Endothelial cell of umbilical vein (primary cell): Measurements from ENCODE around the gene CDC5L. TPM values are rescaled to one million over a fixed set of nuclear protein-coding genes. Genes with fewer than 3 reads are reported as not detected.

Experiments
- Bru-seq: library from RNA; stranded (reverse); fragments of 400-500 nt; gene quantifications from one replicate; lab custom pipeline; 2021; lab: Mats Ljungman, UMichigan
- BruChase-seq, 2 experiments: library from RNA; stranded (reverse); fragments of 400-500 nt; gene quantifications; one replicate each; lab custom pipeline; 2021; lab: Mats Ljungman, UMichigan
- BruUV-seq: library from RNA; stranded (reverse); fragments of 400-500 nt; replicated peaks from 2 replicates; lab custom pipeline; 2021; lab: Mats Ljungman, UMichigan
- CTCF ChIA-PET: fragments of 300-600, 350-600 bp; sonication (Branson Sonifier 250); formaldehyde crosslinking; loops from one replicate; lab custom pipeline; 2021; ENCODE audit warnings: antibody characterized with exemption, inconsistent platforms; lab: Charles Lee
- POLR2A ChIA-PET: fragments of 300-600, 350-600 bp; sonication (Branson Sonifier 250); formaldehyde crosslinking; loops from one replicate; lab custom pipeline; 2021; ENCODE audit warnings: antibody characterized with exemption, inconsistent platforms; lab: Charles Lee
- DNase-seq: peaks from one replicate; pipeline ENCODE4 v3.0.0-alpha.2; 2011; ENCODE audit warnings: low read depth, low spot score
- FAIRE-seq: peaks from 2 replicates; lab custom pipeline; 2011; peaks lifted over from hg19 to GRCh38; lab: Jason Lieb, UNC
- H2AFZ ChIP-seq: 2 replicates; pipeline ENCODE4 v1.6.0; 2012; ENCODE audit warnings: low read depth, low read length, control low read depth, inconsistent platforms
- H3K27ac ChIP-seq: 2 replicates; pipeline ENCODE4 v1.5.1; 2011; ENCODE audit warnings: low read depth, mild to moderate bottlenecking, control low read depth, low read length, moderate library complexity; ENCODE audit not compliant: insufficient read depth
- H3K27me3 ChIP-seq, 2 experiments: 2 replicates each; pipeline versions ENCODE4 v1.6.0 to v1.6.1; 2011; ENCODE audit warnings: low read length in 2 of 2, mixed read lengths in 1 of 2; ENCODE audit not compliant: control insufficient read depth in 2 of 2, insufficient read depth in 2 of 2
- H3K36me3 ChIP-seq, 2 experiments: 2 replicates in 1 of 2; 3 replicates in 1 of 2; pipeline ENCODE4 v1.5.1; 2011; ENCODE audit warnings: low read length in 2 of 2, mild to moderate bottlenecking in 1 of 2, moderate library complexity in 1 of 2; ENCODE audit not compliant: control insufficient read depth in 2 of 2, insufficient read depth in 2 of 2; ENCODE audit errors: extremely low read depth in 1 of 2
- H3K4me1 ChIP-seq: 3 replicates; pipeline ENCODE4 v1.5.1; 2011; ENCODE audit warnings: mild to moderate bottlenecking, low read length; ENCODE audit not compliant: control insufficient read depth, insufficient read depth; ENCODE audit errors: extremely low read depth
- H3K4me2 ChIP-seq: 2 replicates; pipeline ENCODE4 v1.6.1; 2011; ENCODE audit warnings: low read length, control low read depth, mixed read lengths; ENCODE audit not compliant: insufficient read depth
- H3K4me3 ChIP-seq, 3 experiments: fragments of 200-600 bp in 1 of 3; sonication (generic), shearing (Covaris generic) in 1 of 3; replicated peaks in 1 of 3; 2 replicates each; pipeline ENCODE4 v1.5.1; 2011 to 2016; ENCODE audit warnings: control low read depth in 3 of 3, low read length in 3 of 3, mild to moderate bottlenecking in 2 of 3, inconsistent platforms in 1 of 3, low read depth in 1 of 3, moderate library complexity in 1 of 3; ENCODE audit not compliant: insufficient read depth in 1 of 3
- H3K79me2 ChIP-seq: 2 replicates; pipeline ENCODE4 v1.6.0; 2012; ENCODE audit warnings: low read length, inconsistent platforms; ENCODE audit not compliant: control insufficient read depth, insufficient read depth
- H3K9ac ChIP-seq: replicated peaks from 2 replicates; pipeline ENCODE3; 2011; ENCODE audit warnings: low read length, control low read depth; ENCODE audit not compliant: insufficient read depth; ENCODE audit errors: extremely low read depth
- H3K9me1 ChIP-seq: replicated peaks from 3 replicates; pipeline ENCODE4 v1.6.0; 2011; ENCODE audit warnings: mild to moderate bottlenecking, low read length; ENCODE audit not compliant: control insufficient read depth, insufficient read depth; ENCODE audit errors: extremely low read depth
- H3K9me3 ChIP-seq: replicated peaks from 2 replicates; pipeline ENCODE4 v1.5.1; 2012; ENCODE audit warnings: low read length, inconsistent platforms; ENCODE audit not compliant: control insufficient read depth, insufficient read depth
- H4K20me1 ChIP-seq: replicated peaks from 2 replicates; pipeline ENCODE3; 2011; ENCODE audit warnings: mild to moderate bottlenecking, low read length; ENCODE audit not compliant: control insufficient read depth, insufficient read depth; ENCODE audit errors: extremely low read depth
- CTCF ChIP-seq, 2 donors: IDR thresholded peaks; 1 replicate in 1 of 2; 2 replicates in 1 of 2; pipeline ENCODE4 v1.5.1; 2011; ENCODE audit warnings: low read length in 2 of 2, mild to moderate bottlenecking in 2 of 2, moderate library complexity in 2 of 2, control low read depth in 1 of 2, inconsistent platforms in 1 of 2, low read depth in 1 of 2; ENCODE audit not compliant: insufficient read depth in 1 of 2; ENCODE audit errors: extremely low read depth in 1 of 2
- EZH2 ChIP-seq: IDR thresholded peaks from 2 replicates; pipeline ENCODE4 v1.6.1; 2012; ENCODE audit warnings: borderline replicate concordance, low read depth, mild to moderate bottlenecking, moderate library complexity, low read length, inconsistent platforms; ENCODE audit not compliant: severe bottlenecking
- FOS ChIP-seq: IDR thresholded peaks from 2 replicates; pipeline ENCODE4 v1.6.1; 2011; ENCODE audit warnings: mild to moderate bottlenecking, low read length, moderate library complexity, borderline replicate concordance; ENCODE audit not compliant: insufficient read depth
- GATA2 ChIP-seq: IDR thresholded peaks from 2 replicates; pipeline ENCODE4 v1.7.0; 2011; ENCODE audit warnings: low read depth, mild to moderate bottlenecking, moderate library complexity, mixed read lengths, low read length; ENCODE audit not compliant: insufficient read length, insufficient read depth
- JUN ChIP-seq: IDR thresholded peaks from 2 replicates; pipeline ENCODE4 v1.6.1; 2011; ENCODE audit warnings: borderline replicate concordance, low read depth; ENCODE audit not compliant: insufficient read length, insufficient read depth
- MAX ChIP-seq: IDR thresholded peaks from 2 replicates; pipeline ENCODE4 v1.6.1; 2011; ENCODE audit not compliant: insufficient read depth, insufficient read length
- MYC ChIP-seq: IDR thresholded peaks from one replicate; pipeline ENCODE4 v1.6.1; 2011; ENCODE audit warnings: mild to moderate bottlenecking, low read depth, low read length
- POLR2A ChIP-seq: IDR thresholded peaks from 2 replicates; pipeline ENCODE4 v1.6.1; 2012; ENCODE audit warnings: low read depth, mild to moderate bottlenecking, control low read depth, low read length
- POLR2AphosphoS5 ChIP-seq: IDR thresholded peaks from 2 replicates; pipeline ENCODE4 v1.6.1; 2012; ENCODE audit warnings: low read depth, mild to moderate bottlenecking, control low read depth, low read length, moderate library complexity; ENCODE audit not compliant: insufficient read depth
- dilution Hi-C: fragments of 300-500 bp; cut with MboI; formaldehyde crosslinking; loops from one replicate; pipeline ENCODE4 v1.15.0; 2019; ENCODE audit warnings: low sequenced_read_pairs; ENCODE audit not compliant: extremely low pct_ligation_motif_present
- intact Hi-C: fragments of 100-400 bp; cut with micrococcal nuclease; formaldehyde crosslinking; loops from one replicate; pipeline ENCODE4 v1.10.0; 2022
- long read RNA-seq: library from polyadenylated mRNA; stranded (forward); transcript quantifications from one replicate; pipeline ENCODE4 v2.0.0, GENCODE V29; 2021
- polyA minus RNA-seq, 3 experiments: library from RNA; depleted of rRNA, polyadenylated mRNA; stranded (reverse); fragments of >200 nt; gene quantifications; 1 replicate in 1 of 3; 2 replicates in 2 of 3; pipeline ENCODE4 v1.2.3, GENCODE V29; 2011
- polyA plus RNA-seq, 4 experiments: library from polyadenylated mRNA; depleted of rRNA in 3 of 4; stranded (reverse) in 3 of 4; unstranded in 1 of 4; fragments of >200 nt; gene quantifications; 2 replicates each; pipeline versions ENCODE4 v1.2.1 to v1.2.3, GENCODE V29; 2011 to 2012; ENCODE audit warnings: missing spikeins in 1 of 4
- total RNA-seq: library from RNA; stranded (reverse); gene quantifications from 2 replicates; pipeline ENCODE4 v1.2.3, GENCODE V29; 2021

The CDC5L gene
- total RNA-seq = 23.5 and 24.6 TPM in 2 replicates
- polyA plus RNA-seq = 6.0 and 6.9 TPM in 2 replicates
- polyA plus RNA-seq (2011; cell fraction: cytosol; rRNA removed) = 10.4 and 10.6 TPM in 2 replicates
- polyA plus RNA-seq (2011; cell fraction: nucleus; rRNA removed) = 10.4 and 15.6 TPM in 2 replicates
- polyA plus RNA-seq (2012) = 12.1 and 16.9 TPM in 2 replicates
- 11.3 and 11.7 TPM in 2 replicates for polyA minus RNA-seq
- 18.5 TPM for polyA minus RNA-seq (2011; cell fraction: cytosol; rRNA and poly(A)+ RNA removed)
- polyA minus RNA-seq (2011; cell fraction: nucleus; rRNA and poly(A)+ RNA removed) = 11.6 and 15.8 TPM in 2 replicates
- Bru-seq, nascent RNA = percentile 88 among the genes with signal in this experiment
- BruChase-seq, experiment 1, labeled RNA remaining after a 6-hour chase = percentile 83 among the genes with signal in this experiment
- percentile 78 among the genes with signal in this experiment for BruChase-seq, experiment 2, labeled RNA remaining after a 2-hour chase
- long read RNA-seq, full-length matches to known transcripts = 102 of 117 reads
- long read RNA-seq, partial matches to known transcripts = 7 of 117 reads
- long read RNA-seq, other reads (novel, unspliced or antisense) = 8 of 117 reads

- POLR2A ChIA-PET = interaction anchor here (0.7 kb wide), 2 partner anchors 16 to 435 kb away, joined by 5 to 6 read pairs; no protein-coding TSS in a partner anchor
- dilution Hi-C loops (no loop called here), intact Hi-C loops (loop anchor here (1.0 to 2.0 kb wide), 2 partner anchors 119 to 123 kb away; partner anchors contain the start of gene NFKBIE)
- Histone ChIP-seq H3K9me3 (no peaks in the 10 kb centered on the region), H4K20me1 (no peaks in the 10 kb centered on the region), H3K36me3 (peaks cover 2% of the 10 kb centered on the region in 2 experiments), H2AFZ (peak within 1 kb of the TSS; percentile 55), H3K27me3 (no peaks in the 10 kb centered on the region), H3K9ac (peak within 1 kb of the TSS; percentile 95), H3K9me1 (no peaks in the 10 kb centered on the region), H3K4me2 (peak within 1 kb of the TSS; percentile 86), H3K4me1 (peaks cover 22% of the 10 kb centered on the region), H3K79me2 (peaks cover 34% of the 10 kb centered on the region), H3K4me3 (peak within 1 kb of the TSS; percentile 72 to 87 (median 79)), H3K27ac (peak within 1 kb of the TSS; percentile 88)
- CTCF ChIA-PET = interaction anchor here (0.6 to 1.4 kb wide), 5 partner anchors 9 to 119 kb away, joined by 3 to 8 read pairs (median 4); no protein-coding TSS in a partner anchor
- no TSS peak for BruUV-seq
- peak; percentile 98 for FAIRE-seq
- DNase-seq = peak; percentile 100
- TF ChIP-seq EZH2 = no peak
- TF ChIP-seq CTCF (IDR thresholded peaks at IDR 0.05; ENCODE audit: extremely low read depth in 1 of 2, insufficient read depth in 1 of 2, low read depth in 1 of 2, low read length in 2 of 2) = no peak
- TF ChIP-seq JUN = peak; percentile 75
- TF ChIP-seq POLR2AphosphoS5 = peak; percentile 59
- TF ChIP-seq FOS = peak; percentile 19
- TF ChIP-seq MYC = no peak
- TF ChIP-seq POLR2A = peak; percentile 66
- TF ChIP-seq GATA2 = no peak
- no peak for TF ChIP-seq MAX
Observed at GRCh38 chr6:44387346-44388134, at the start of gene CDC5L. Gene CDC5L (plus strand): TSS chr6:44387706. CDS start chr6:44387824, 118 bp downstream.
